Testis (tissue), 2 donors: ENCODE data around the gene ARL15.

ENCODE experiments used
- POLR2A ChIP-seq: fragments of 450-650 bp; IDR thresholded peaks from one replicate; pipeline ENCODE4 v1.6.1; 2017; ENCODE audit warnings: antibody characterized with exemption, mild to moderate bottlenecking, moderate library complexity
- TF ChIP-seq, protein P1 (sequence below), 3 experiments: fragments of 450-650 bp in 2 of 3; fragments of 200-600 bp in 1 of 3; sonication (generic) in 1 of 3; IDR thresholded peaks; one replicate each; pipeline ENCODE4 v1.5.1; 2016 to 2019; ENCODE audit warnings: antibody characterized with exemption in 3 of 3, mild to moderate bottlenecking in 2 of 3, moderate library complexity in 1 of 3

DNA sequence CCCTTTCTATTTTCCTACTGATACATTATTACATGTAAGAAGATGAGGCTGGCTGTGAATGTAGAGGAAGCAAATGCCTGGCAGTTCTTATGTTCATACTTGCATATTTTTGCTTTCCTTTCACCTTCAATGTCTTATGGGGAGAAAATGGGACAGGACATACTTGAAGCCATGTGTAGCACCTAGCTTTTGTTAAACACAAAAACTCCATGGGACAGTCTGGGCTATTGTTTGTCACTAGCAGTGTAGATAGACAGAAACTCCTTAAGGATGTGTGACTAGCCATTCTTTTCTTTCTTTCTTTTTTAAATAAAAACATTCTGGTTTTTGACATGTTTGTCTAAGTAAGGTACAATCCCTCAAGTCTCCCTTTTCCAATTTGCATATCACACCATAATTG is 122.7 kb downstream of the ARL15 start:
- TF ChIP-seq, protein P1, sequence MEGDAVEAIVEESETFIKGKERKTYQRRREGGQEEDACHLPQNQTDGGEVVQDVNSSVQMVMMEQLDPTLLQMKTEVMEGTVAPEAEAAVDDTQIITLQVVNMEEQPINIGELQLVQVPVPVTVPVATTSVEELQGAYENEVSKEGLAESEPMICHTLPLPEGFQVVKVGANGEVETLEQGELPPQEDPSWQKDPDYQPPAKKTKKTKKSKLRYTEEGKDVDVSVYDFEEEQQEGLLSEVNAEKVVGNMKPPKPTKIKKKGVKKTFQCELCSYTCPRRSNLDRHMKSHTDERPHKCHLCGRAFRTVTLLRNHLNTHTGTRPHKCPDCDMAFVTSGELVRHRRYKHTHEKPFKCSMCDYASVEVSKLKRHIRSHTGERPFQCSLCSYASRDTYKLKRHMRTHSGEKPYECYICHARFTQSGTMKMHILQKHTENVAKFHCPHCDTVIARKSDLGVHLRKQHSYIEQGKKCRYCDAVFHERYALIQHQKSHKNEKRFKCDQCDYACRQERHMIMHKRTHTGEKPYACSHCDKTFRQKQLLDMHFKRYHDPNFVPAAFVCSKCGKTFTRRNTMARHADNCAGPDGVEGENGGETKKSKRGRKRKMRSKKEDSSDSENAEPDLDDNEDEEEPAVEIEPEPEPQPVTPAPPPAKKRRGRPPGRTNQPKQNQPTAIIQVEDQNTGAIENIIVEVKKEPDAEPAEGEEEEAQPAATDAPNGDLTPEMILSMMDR (IDR thresholded peaks at IDR 0.05), result no peak
- TF ChIP-seq POLR2A, result no peak
